WERI-Rb-1 (cell line): ENCODE data around the gene POMT2.
A peak's percentile ranks its signal among the peaks of the same experiment; 100 is the strongest.

Experiments
- DNase-seq: peaks from one replicate; pipeline ENCODE4 v3.0.0-alpha.2; 2020
- H3K27ac ChIP-seq: fragments of 250-450 bp; sonication (Bioruptor Pico); 2 replicates; pipeline ENCODE4 v1.5.1; 2020; ENCODE audit warnings: mild to moderate bottlenecking, moderate library complexity
- H3K27me3 ChIP-seq: fragments of 250-450 bp; sonication (Bioruptor Pico); 2 replicates; pipeline ENCODE4 v1.5.1; 2021; ENCODE audit warnings: mild to moderate bottlenecking, low read depth, moderate library complexity; ENCODE audit not compliant: insufficient read depth, severe bottlenecking
- H3K36me3 ChIP-seq: fragments of 250-450 bp; sonication (Bioruptor Pico); 2 replicates; pipeline ENCODE4 v1.5.1; 2020; ENCODE audit warnings: mild to moderate bottlenecking, moderate library complexity
- H3K4me3 ChIP-seq: 2 replicates; pipeline ENCODE4 v1.5.1; 2011; ENCODE audit warnings: low read depth, mild to moderate bottlenecking, control low read depth, low read length
- H3K9me3 ChIP-seq: fragments of 250-450 bp; sonication (Bioruptor Pico); 2 replicates; pipeline ENCODE4 v1.5.1; 2021; ENCODE audit warnings: mild to moderate bottlenecking, moderate library complexity; ENCODE audit not compliant: severe bottlenecking
- CTCF ChIP-seq: IDR thresholded peaks from 2 replicates; pipeline ENCODE4 v1.5.1; 2011; ENCODE audit warnings: low read depth, mild to moderate bottlenecking, control low read depth, inconsistent platforms, low read length

Gene POMT2

GRCh38 chr14:77241955-77242354 lies 78.7 kb downstream of the POMT2 start:
- Histone ChIP-seq H3K36me3 (no peaks in the 10 kb centered on the region; the same call in none of the 2 replicates), H3K27ac (no peak overlapping the region), H3K9me3 (no peaks in the 10 kb centered on the region), H3K4me3 (no peak overlapping the region), H3K27me3 (no peaks in the 10 kb centered on the region)
- no peak for DNase-seq
- TF ChIP-seq CTCF: no peak

GRCh38 chr14:77240336-77240915 lies 80.3 kb downstream of the POMT2 start:
- no peak for DNase-seq
- no peak overlapping the region for H3K27ac ChIP-seq
- no peak overlapping the region for H3K4me3 ChIP-seq
- no peaks in the 10 kb centered on the region for H3K36me3 ChIP-seq
- H3K9me3 ChIP-seq: no peaks in the 10 kb centered on the region
- no peaks in the 10 kb centered on the region for H3K27me3 ChIP-seq
- TF ChIP-seq CTCF: no peak

GRCh38 chr14:77239412-77239811 lies 81.3 kb downstream of the POMT2 start:
- no peak for DNase-seq
- no peak for TF ChIP-seq CTCF
- no peak overlapping the region for H3K27ac ChIP-seq

GRCh38 chr14:77238996-77239395 lies 81.7 kb downstream of the POMT2 start:
- peak; percentile 63 for DNase-seq
- TF ChIP-seq CTCF: no peak
- Histone ChIP-seq H3K36me3 (no peaks in the 10 kb centered on the region), H3K4me3 (no peak overlapping the region), H3K27me3 (no peaks in the 10 kb centered on the region), H3K27ac (no peak overlapping the region), H3K9me3 (no peaks in the 10 kb centered on the region)

More at GRCh38 chr14:77239412-77239811, 81.3 kb downstream of the POMT2 start:
- no peak overlapping the region for H3K4me3 ChIP-seq
- no peaks in the 10 kb centered on the region for H3K36me3 ChIP-seq
- H3K9me3 ChIP-seq: no peaks in the 10 kb centered on the region
- H3K27me3 ChIP-seq: no peaks in the 10 kb centered on the region

GRCh38 chr14:77238356-77238755 lies 82.3 kb downstream of the POMT2 start:
- H3K27me3 ChIP-seq: no peaks in the 10 kb centered on the region
- H3K9me3 ChIP-seq: no peaks in the 10 kb centered on the region
- no peak overlapping the region for H3K27ac ChIP-seq
- no peaks in the 10 kb centered on the region for H3K36me3 ChIP-seq
- DNase-seq: no peak
- H3K4me3 ChIP-seq: no peak overlapping the region
- TF ChIP-seq CTCF: no peak

- H3K27me3 ChIP-seq: no peaks in the 10 kb centered on the region
- no peak for TF ChIP-seq CTCF
- no peak for DNase-seq
- H3K4me3 ChIP-seq: no peak overlapping the region
- no peaks in the 10 kb centered on the region for H3K9me3 ChIP-seq
- H3K27ac ChIP-seq: no peak overlapping the region
- peaks cover 2% of the 10 kb centered on the region for H3K36me3 ChIP-seq
Observed at GRCh38 chr14:77236814-77237213, 83.9 kb downstream of the POMT2 start.
